ENCODE results near the gene MOB3A. TPM values are rescaled to one million over a fixed set of nuclear protein-coding genes. Genes with fewer than 3 reads are reported as not detected.
"Not testable (repeated sequence)": the region's sequence is repeated elsewhere in the genome, so short reads cannot be mapped to it uniquely, and the experiment has no call there.

The MOB3A gene
- total and polyA plus RNA-seq, 4 donors: 12.5 to 43.6 (median 28.3) TPM

DNA sequence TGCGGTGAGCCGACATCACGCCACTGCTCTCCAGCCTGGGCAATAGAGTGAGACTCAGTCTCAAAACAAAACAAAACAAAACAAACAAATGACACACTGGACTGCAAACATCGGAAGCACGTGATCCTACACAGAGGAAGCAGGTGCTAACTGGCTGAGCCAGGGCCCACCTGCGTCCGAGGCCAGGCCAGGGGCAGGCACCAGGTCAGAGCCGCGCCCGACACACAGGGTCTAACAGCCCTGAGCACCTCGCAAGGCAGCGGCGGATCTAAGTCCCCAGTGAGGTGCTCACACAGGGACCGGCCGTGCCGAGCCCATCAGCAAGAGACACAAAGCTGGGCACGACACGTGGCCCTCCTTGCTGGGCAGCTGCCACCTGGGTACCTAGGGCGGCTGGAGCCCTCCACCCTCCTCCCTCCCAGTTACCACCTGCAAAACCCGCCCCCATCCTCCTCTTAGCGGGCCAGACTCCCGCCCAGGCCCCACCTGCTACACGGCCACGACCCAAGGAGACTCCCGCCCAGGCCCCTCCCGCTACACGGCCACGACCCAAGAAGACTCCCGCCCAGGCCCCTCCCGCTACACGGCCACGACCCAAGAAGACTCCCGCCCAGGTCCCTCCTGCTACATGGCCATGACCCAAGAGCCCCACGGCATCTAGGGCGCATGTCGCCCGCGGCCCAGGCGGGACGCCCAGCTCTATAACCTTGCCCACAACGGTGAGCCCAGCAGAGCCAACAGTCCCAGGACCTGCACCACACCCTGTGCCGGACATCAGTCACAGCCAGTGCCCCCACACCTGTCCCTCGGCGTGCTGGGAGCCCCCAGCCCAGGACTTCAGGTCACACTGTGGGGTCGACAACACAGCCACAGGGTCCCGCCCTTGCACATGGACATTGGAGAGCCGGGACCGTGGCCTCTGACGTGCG lies 39.6 kb upstream of the MOB3A start:
- ATAC-seq (ENCODE audit: low FRiP score): no peak
- WGBS, 2 donors: 93 to 94% methylated on average over 48 to 50 of the region's 50 CpGs

DNA sequence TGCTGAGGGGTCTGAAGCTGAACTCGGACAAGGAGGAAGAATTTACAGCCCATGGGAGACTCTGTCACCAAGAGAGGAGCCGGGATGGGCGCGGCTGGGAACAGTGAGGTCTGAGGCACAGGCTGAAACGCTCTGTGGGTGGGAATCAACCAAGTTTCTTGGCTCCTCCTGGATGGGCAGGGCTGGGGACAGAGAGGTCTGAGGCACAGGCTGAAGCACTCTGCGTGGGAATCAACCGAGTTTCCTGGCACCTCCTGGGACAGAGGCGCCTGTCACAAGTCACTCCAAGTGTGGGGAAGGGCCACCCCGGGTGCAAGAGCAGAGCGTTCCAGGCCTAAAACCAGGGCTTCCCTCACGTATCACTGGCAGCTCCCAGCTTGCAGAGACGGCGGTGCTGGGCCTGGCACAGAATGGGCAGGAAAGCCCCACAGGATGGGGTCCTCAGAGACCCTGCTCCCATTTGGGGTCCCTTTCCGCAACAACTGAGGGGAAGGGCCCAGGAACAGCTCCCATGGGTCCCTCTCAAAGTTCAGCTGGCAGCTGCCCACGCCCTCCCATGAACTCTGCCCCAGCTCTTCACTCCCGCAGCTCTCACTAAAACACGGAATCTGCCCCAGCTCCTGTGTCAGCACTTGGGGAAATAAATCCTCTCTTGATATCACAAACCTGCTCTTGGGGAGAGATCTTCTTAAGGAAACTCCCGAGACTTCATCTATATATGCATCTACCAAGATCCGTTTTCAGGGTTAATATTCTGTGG lies 36.8 kb upstream of the MOB3A start:
- no peak for ATAC-seq (ENCODE audit: low FRiP score)
- WGBS, 2 donors: 79 to 81% methylated on average over 19 of the region's 19 CpGs
- Histone ChIP-seq H3K27me3 (ENCODE audit: control insufficient read depth in 1 of 2, insufficient read depth in 2 of 2, low read length in 1 of 2) (no peaks in the 10 kb centered on the region), H3K27ac (ENCODE audit: low read depth in 1 of 2, low read length in 2 of 2) (no peak overlapping the region), H3K4me1 (ENCODE audit: control insufficient read depth in 1 of 2, insufficient read depth in 2 of 2, low read length in 2 of 2) (no peaks in the 10 kb centered on the region), H3K36me3 (ENCODE audit: control insufficient read depth in 1 of 2, insufficient read depth in 2 of 2, low read length in 1 of 2) (peaks cover 0 to 3% of the 10 kb centered on the region in 2 donors), H3K9me3 (ENCODE audit: control insufficient read depth, low read length) (no peaks in the 10 kb centered on the region), H3K4me3 (ENCODE audit: low read length in 2 of 2) (no peak overlapping the region)
- intact Hi-C loops (cut with DNase I): no loop called here
- DNase-seq: no peak

More for the DNA sequence above, 39.6 kb upstream of the MOB3A start:
- H3K36me3 ChIP-seq (ENCODE audit: control insufficient read depth in 1 of 2, insufficient read depth in 2 of 2, low read length in 1 of 2): peaks cover 0 to 4% of the 10 kb centered on the region in 2 donors
- no peak overlapping the region for H3K4me3 ChIP-seq (ENCODE audit: low read length in 2 of 2)
- no peak overlapping the region for H3K27ac ChIP-seq (ENCODE audit: low read depth in 1 of 2, low read length in 2 of 2)
- peak in 1 of 2 donors; percentile 72 for DNase-seq
- no peaks in the 10 kb centered on the region for H3K27me3 ChIP-seq (ENCODE audit: control insufficient read depth in 1 of 2, insufficient read depth in 2 of 2, low read length in 1 of 2)
- intact Hi-C loops (cut with DNase I): no loop called here
- no peaks in the 10 kb centered on the region for H3K9me3 ChIP-seq (ENCODE audit: control insufficient read depth, low read length)
- no peaks in the 10 kb centered on the region for H3K4me1 ChIP-seq (ENCODE audit: control insufficient read depth in 1 of 2, insufficient read depth in 2 of 2, low read length in 2 of 2)

DNA sequence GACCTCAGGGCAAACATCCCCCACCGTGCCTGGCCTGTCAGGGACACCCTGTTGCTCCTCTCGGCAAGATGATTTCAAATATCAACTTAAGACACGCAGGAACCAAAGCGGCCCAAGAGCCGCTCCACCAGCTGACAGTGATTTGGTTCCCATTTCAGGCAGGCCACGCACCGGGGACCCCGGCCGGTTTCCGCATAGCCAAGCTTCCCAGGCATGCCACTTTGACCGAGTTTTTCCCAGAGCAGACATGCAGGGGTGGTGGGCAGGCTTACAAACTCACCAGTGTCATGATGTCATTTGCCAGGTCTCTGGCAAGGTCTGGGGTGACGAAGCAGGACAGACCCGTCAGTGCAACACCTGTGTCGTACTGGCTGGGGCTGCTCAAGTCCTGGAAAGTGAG lies 36.1 kb upstream of the MOB3A start:
- no peak overlapping the region for H3K27ac ChIP-seq (ENCODE audit: low read depth in 1 of 2, low read length in 2 of 2)

DNA sequence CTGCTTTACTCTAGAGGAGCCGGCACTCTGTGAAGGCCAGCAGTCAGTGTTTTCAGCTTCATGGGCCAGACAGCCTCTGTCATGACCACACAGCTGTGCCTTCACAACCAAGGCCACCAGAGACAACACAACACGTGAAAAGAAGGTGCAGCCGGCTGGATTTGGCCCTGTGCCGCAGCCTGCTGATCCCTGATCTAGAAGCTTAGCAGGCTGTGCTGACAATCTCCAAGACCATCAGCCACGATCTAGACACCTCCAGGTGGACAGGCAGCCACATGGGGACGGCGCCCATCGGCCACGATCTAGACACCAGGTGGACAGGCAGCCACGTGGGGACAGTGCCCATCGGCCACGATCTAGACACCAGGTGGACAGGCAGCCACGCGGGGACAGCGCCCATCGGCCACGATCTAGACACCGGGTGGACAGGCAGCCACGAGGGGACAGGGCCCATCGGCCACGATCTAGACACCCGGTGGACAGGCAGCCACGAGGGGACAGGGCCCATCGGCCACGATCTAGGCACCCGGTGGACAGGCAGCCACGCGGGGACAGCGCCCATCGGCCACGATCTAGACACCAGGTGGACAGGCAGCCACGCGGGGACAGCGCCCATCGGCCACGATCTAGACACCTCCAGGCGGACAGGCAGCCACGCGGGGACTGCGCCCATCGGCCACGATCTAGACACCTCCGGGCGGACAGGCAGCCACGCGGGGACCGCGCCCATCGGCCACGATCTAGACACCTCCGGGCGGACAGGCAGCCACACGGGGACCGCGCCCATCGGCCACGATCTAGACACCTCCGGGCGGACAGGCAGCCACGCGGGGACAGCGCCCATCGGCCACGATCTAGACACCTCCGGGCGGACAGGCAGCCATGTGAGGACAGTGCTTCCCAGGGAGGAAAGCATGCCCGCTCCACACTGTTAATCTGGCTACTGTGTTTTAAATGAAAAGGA lies 35.2 kb upstream of the MOB3A start:
- H3K9me3 ChIP-seq (ENCODE audit: control insufficient read depth, low read length); H3K27ac ChIP-seq (ENCODE audit: low read depth in 1 of 2, low read length in 2 of 2); H3K27me3 ChIP-seq (ENCODE audit: control insufficient read depth in 1 of 2, insufficient read depth in 2 of 2, low read length in 1 of 2); H3K4me1 ChIP-seq (ENCODE audit: control insufficient read depth in 1 of 2, insufficient read depth in 2 of 2, low read length in 2 of 2); ATAC-seq (ENCODE audit: low FRiP score); H3K4me3 ChIP-seq (ENCODE audit: low read length in 2 of 2); intact Hi-C loops (cut with DNase I); DNase-seq; H3K36me3 ChIP-seq (ENCODE audit: control insufficient read depth in 1 of 2, insufficient read depth in 2 of 2, low read length in 1 of 2): not testable (repeated sequence)
- 89 to 91% methylated on average over 66 to 67 of the region's 67 CpGs for WGBS, 2 donors

More for the DNA sequence above, 36.1 kb upstream of the MOB3A start:
- ATAC-seq (ENCODE audit: low FRiP score): no peak
- DNase-seq: no peak
- Histone ChIP-seq H3K4me1 (ENCODE audit: control insufficient read depth in 1 of 2, insufficient read depth in 2 of 2, low read length in 2 of 2) (no peaks in the 10 kb centered on the region), H3K9me3 (ENCODE audit: control insufficient read depth, low read length) (no peaks in the 10 kb centered on the region), H3K4me3 (ENCODE audit: low read length in 2 of 2) (no peak overlapping the region), H3K27me3 (ENCODE audit: control insufficient read depth in 1 of 2, insufficient read depth in 2 of 2, low read length in 1 of 2) (no peaks in the 10 kb centered on the region), H3K36me3 (ENCODE audit: control insufficient read depth in 1 of 2, insufficient read depth in 2 of 2, low read length in 1 of 2) (peaks cover 0 to 3% of the 10 kb centered on the region in 2 donors)
- intact Hi-C loops (cut with DNase I): no loop called here
- WGBS, 2 donors: 92% methylated on average over 14 of the region's 14 CpGs

DNA sequence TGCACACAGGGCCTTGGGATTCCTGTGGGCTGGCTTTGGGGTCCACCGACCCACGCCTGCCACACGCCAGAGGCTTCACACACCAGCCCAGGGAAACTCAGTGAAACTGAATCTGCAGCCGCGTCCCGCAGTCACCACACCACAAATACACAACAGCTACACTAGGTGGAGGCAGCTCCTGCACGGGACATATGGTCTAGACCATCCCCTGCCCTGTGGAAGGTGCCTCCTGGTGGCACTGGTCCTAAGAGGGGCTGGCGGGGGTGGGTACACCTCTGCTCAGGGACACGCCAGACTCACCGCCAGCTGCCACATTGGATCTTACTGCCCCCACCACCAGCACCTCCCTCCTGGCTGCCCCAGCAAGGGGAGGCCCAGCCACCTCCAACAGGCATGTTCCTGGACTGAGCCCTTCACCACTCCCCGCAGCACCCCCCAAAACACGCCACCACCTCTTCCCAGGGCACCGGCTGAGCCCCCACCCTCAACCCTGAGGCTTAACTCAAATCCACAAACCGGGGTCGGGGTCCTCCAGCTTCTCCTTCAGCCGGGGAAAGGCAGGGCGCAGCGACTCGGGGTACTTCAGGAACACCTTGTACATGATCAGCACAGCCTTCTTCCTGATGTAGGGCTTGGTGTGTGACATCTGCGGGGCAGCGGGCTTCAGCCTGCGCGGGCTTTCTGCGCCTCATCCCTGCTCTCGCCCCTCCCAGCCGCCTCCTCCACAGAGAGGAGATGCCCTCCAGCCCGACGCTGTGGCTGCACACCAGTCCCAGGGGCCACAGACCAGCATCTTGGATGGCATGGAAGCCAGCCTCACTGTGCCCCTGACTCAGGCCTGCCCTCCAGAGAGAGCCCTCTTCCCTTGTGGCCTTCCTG lies 34.0 kb upstream of the MOB3A start:
- DNase-seq: peak in 1 of 2 donors; percentile 74
- ATAC-seq (ENCODE audit: low FRiP score): no peak
- Histone ChIP-seq H3K27me3 (ENCODE audit: control insufficient read depth in 1 of 2, insufficient read depth in 2 of 2, low read length in 1 of 2) (no peaks in the 10 kb centered on the region), H3K9me3 (ENCODE audit: control insufficient read depth, low read length) (no peaks in the 10 kb centered on the region), H3K4me1 (ENCODE audit: control insufficient read depth in 1 of 2, insufficient read depth in 2 of 2, low read length in 2 of 2) (no peaks in the 10 kb centered on the region), H3K36me3 (ENCODE audit: control insufficient read depth in 1 of 2, insufficient read depth in 2 of 2, low read length in 1 of 2) (peaks cover 0 to 3% of the 10 kb centered on the region in 2 donors), H3K4me3 (ENCODE audit: low read length in 2 of 2) (no peak overlapping the region), H3K27ac (ENCODE audit: low read depth in 1 of 2, low read length in 2 of 2) (no peak overlapping the region)
- 93% methylated on average over 28 of the region's 28 CpGs for WGBS, 2 donors
- intact Hi-C loops (cut with DNase I): no loop called here

DNA sequence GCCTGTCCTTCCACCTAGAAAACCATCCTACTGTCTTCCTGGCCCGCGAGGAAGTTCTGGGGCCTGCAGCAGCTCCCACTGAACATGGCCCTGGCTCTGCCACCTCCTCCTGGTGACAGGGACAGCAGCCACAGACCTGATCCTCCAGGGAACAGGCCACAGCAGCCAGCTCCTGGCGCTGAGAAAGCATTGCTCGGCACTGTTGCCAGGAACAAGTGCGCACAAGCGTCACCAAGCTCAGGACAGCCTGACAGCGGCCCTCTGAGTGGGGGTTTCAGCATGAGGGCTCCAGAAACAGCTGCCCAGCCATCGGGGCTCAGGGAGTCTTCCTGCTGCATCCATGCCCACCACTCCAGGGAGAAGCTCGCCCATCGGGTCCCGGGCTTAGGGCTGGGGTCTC lies 33.4 kb upstream of the MOB3A start:
- ATAC-seq (ENCODE audit: low FRiP score) (no peak), DNase-seq (no peak)
- no peaks in the 10 kb centered on the region for H3K4me1 ChIP-seq (ENCODE audit: control insufficient read depth in 1 of 2, insufficient read depth in 2 of 2, low read length in 2 of 2)
- WGBS, 2 donors: 88 to 94% methylated on average over 11 of the region's 11 CpGs
- H3K27ac ChIP-seq (ENCODE audit: low read depth in 1 of 2, low read length in 2 of 2): no peak overlapping the region
- H3K9me3 ChIP-seq (ENCODE audit: control insufficient read depth, low read length): no peaks in the 10 kb centered on the region
- H3K36me3 ChIP-seq (ENCODE audit: control insufficient read depth in 1 of 2, insufficient read depth in 2 of 2, low read length in 1 of 2): peaks cover 0 to 3% of the 10 kb centered on the region in 2 donors
- H3K27me3 ChIP-seq (ENCODE audit: control insufficient read depth in 1 of 2, insufficient read depth in 2 of 2, low read length in 1 of 2): no peaks in the 10 kb centered on the region
- intact Hi-C loops (cut with DNase I): no loop called here
- no peak overlapping the region for H3K4me3 ChIP-seq (ENCODE audit: low read length in 2 of 2)

DNA sequence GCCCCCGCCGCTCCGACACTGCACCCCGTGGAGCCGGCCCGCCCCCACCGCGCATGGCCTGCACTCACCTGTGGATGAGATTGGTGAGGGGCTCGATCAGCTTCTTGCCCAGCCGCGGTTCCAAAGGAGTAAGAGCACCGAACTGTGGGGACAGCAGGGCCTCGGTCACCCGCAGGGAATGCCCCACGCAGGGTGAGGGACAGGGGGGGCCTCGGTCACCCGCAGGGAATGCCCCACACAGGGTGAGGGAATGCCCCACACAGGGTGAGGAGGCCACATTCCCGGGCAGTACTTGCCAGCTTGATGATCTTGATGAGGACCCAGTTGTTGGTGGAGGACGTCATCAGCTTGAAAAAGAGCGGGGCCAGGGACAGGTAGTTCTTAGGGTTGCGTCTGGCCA lies 32.9 kb upstream of the MOB3A start:
- Histone ChIP-seq H3K36me3 (ENCODE audit: control insufficient read depth in 1 of 2, insufficient read depth in 2 of 2, low read length in 1 of 2) (peaks cover 0 to 3% of the 10 kb centered on the region in 2 donors), H3K4me3 (ENCODE audit: low read length in 2 of 2) (no peak overlapping the region), H3K27ac (ENCODE audit: low read depth in 1 of 2, low read length in 2 of 2) (no peak overlapping the region), H3K27me3 (ENCODE audit: control insufficient read depth in 1 of 2, insufficient read depth in 2 of 2, low read length in 1 of 2) (no peaks in the 10 kb centered on the region), H3K9me3 (ENCODE audit: control insufficient read depth, low read length) (no peaks in the 10 kb centered on the region), H3K4me1 (ENCODE audit: control insufficient read depth in 1 of 2, insufficient read depth in 2 of 2, low read length in 2 of 2) (no peaks in the 10 kb centered on the region)
- intact Hi-C loops (cut with DNase I): no loop called here
- DNase-seq: no peak
- no peak for ATAC-seq (ENCODE audit: low FRiP score)
- WGBS, 2 donors: 94 to 96% methylated on average over 17 to 21 of the region's 21 CpGs
